ENCODE measurements around the gene KIF6. TPM values are rescaled to one million over a fixed set of nuclear protein-coding genes. Genes with fewer than 3 reads are reported as not detected.

KIF6 gene
- polyA plus RNA-seq, 3 donors: not detected

- Mint-ChIP-seq H3K27ac (no peak overlapping the region), H3K4me3 (no peak overlapping the region), H3K9me3 (peaks cover 0 to 5% (median 0%) of the 10 kb centered on the region in 7 donors), H3K4me1 (no peaks in the 10 kb centered on the region), H3K27me3 (ENCODE audit: low read depth in 3 of 3) (peaks cover 0 to 8% (median 4%) of the 10 kb centered on the region in 3 donors), H3K36me3 (no peaks in the 10 kb centered on the region)
- Histone ChIP-seq H3K36me3 (replicated peaks in 1 of 2; ENCODE audit: control insufficient read depth in 1 of 2, insufficient read depth in 2 of 2, low read length in 2 of 2) (no peaks in the 10 kb centered on the region), H4K20me1 (ENCODE audit: insufficient read depth, low read length) (no peaks in the 10 kb centered on the region), H3K9me3 (replicated peaks in 1 of 2; ENCODE audit: control insufficient read depth in 1 of 2, insufficient read depth in 1 of 2, low read length in 2 of 2) (no peaks in the 10 kb centered on the region), H2AFZ (ENCODE audit: insufficient read depth, low read depth, low read length, poor library complexity, severe bottlenecking) (no peak overlapping the region), H3K4me1 (ENCODE audit: control insufficient read depth in 1 of 2, insufficient read depth in 2 of 2, low read length in 2 of 2) (no peaks in the 10 kb centered on the region), H3K27ac (ENCODE audit: low read depth in 1 of 2, low read length in 2 of 2) (no peak overlapping the region), H3K27me3 (ENCODE audit: control insufficient read depth in 2 of 2, insufficient read depth in 2 of 2, low read length in 2 of 2) (no peaks in the 10 kb centered on the region), H3K4me2 (replicated peaks; ENCODE audit: extremely low read depth, low read length, poor library complexity, severe bottlenecking) (no peak overlapping the region), H3K4me3 (replicated peaks in 1 of 3; ENCODE audit: low read depth in 2 of 3, low read length in 3 of 3) (no peak overlapping the region), H3K9ac (ENCODE audit: insufficient read depth, low read length, poor library complexity, severe bottlenecking) (no peak overlapping the region), H3K79me2 (ENCODE audit: insufficient read depth, low read length) (no peaks in the 10 kb centered on the region)
- whole genome bisulfite sequencing (ENCODE audit: insufficient coverage): no CpG with 5 or more reads among the region's 2 CpGs
- intact Hi-C loops (cut with micrococcal nuclease): no loop called here
- DNase-seq: no peak
- TF ChIP-seq CTCF (IDR thresholded peaks at IDR 0.05): no peak
Measured at GRCh38 chr6:39657355-39658135, 67.7 kb downstream of the KIF6 start.

- H3K4me1 ChIP-seq (ENCODE audit: control insufficient read depth in 1 of 2, insufficient read depth in 2 of 2, low read length in 2 of 2): no peaks in the 10 kb centered on the region
Measured at GRCh38 chr6:39654121-39654520, 71.1 kb downstream of the KIF6 start.

More at GRCh38 chr6:39654121-39654520, 71.1 kb downstream of the KIF6 start:
- H3K4me2 ChIP-seq (replicated peaks; ENCODE audit: extremely low read depth, low read length, poor library complexity, severe bottlenecking): no peak overlapping the region
- H3K4me1 Mint-ChIP-seq: no peaks in the 10 kb centered on the region
- TF ChIP-seq CTCF (IDR thresholded peaks at IDR 0.05): no peak
- no peak overlapping the region for H3K4me3 ChIP-seq (replicated peaks in 1 of 3; ENCODE audit: low read depth in 2 of 3, low read length in 3 of 3)
- no peak overlapping the region for H3K9ac ChIP-seq (ENCODE audit: insufficient read depth, low read length, poor library complexity, severe bottlenecking)
- 88% methylated on average over 1 of the region's 1 CpG for WGBS (ENCODE audit: insufficient coverage)
- H3K4me3 Mint-ChIP-seq: no peak overlapping the region
- no peak overlapping the region for H3K27ac ChIP-seq (ENCODE audit: low read depth in 1 of 2, low read length in 2 of 2)
- no peak overlapping the region for H2AFZ ChIP-seq (ENCODE audit: insufficient read depth, low read depth, low read length, poor library complexity, severe bottlenecking)
- H3K9me3 Mint-ChIP-seq: peaks cover 0 to 3% (median 0%) of the 10 kb centered on the region in 7 donors
- no peak for DNase-seq
- H3K36me3 Mint-ChIP-seq: no peaks in the 10 kb centered on the region
- H3K79me2 ChIP-seq (ENCODE audit: insufficient read depth, low read length): no peaks in the 10 kb centered on the region
- H3K27me3 Mint-ChIP-seq (ENCODE audit: low read depth in 3 of 3): peaks cover 2 to 5% (median 3%) of the 10 kb centered on the region in 3 donors
- no peaks in the 10 kb centered on the region for H3K9me3 ChIP-seq (replicated peaks in 1 of 2; ENCODE audit: control insufficient read depth in 1 of 2, insufficient read depth in 1 of 2, low read length in 2 of 2)
- intact Hi-C loops (cut with micrococcal nuclease): no loop called here
- no peaks in the 10 kb centered on the region for H3K36me3 ChIP-seq (replicated peaks in 1 of 2; ENCODE audit: control insufficient read depth in 1 of 2, insufficient read depth in 2 of 2, low read length in 2 of 2)
- H4K20me1 ChIP-seq (ENCODE audit: insufficient read depth, low read length): no peaks in the 10 kb centered on the region
- no peaks in the 10 kb centered on the region for H3K27me3 ChIP-seq (ENCODE audit: control insufficient read depth in 2 of 2, insufficient read depth in 2 of 2, low read length in 2 of 2)
- H3K27ac Mint-ChIP-seq: no peak overlapping the region

Measured in CD14-positive monocyte (primary cell).